ENCODE data around the gene TPBGL.

Gene TPBGL

GRCh38 chr11:75196426-75196825 lies 44.1 kb upstream of the TPBGL start:
- no peak overlapping the region for H3K4me3 ChIP-seq (ENCODE audit: low read depth, low read length)
- no peak for DNase-seq (ENCODE audit: low read depth)
- TF ChIP-seq CTCF (IDR thresholded peaks at IDR 0.05; ENCODE audit: low read depth, low read length, missing control alignments) = no peak

DNA sequence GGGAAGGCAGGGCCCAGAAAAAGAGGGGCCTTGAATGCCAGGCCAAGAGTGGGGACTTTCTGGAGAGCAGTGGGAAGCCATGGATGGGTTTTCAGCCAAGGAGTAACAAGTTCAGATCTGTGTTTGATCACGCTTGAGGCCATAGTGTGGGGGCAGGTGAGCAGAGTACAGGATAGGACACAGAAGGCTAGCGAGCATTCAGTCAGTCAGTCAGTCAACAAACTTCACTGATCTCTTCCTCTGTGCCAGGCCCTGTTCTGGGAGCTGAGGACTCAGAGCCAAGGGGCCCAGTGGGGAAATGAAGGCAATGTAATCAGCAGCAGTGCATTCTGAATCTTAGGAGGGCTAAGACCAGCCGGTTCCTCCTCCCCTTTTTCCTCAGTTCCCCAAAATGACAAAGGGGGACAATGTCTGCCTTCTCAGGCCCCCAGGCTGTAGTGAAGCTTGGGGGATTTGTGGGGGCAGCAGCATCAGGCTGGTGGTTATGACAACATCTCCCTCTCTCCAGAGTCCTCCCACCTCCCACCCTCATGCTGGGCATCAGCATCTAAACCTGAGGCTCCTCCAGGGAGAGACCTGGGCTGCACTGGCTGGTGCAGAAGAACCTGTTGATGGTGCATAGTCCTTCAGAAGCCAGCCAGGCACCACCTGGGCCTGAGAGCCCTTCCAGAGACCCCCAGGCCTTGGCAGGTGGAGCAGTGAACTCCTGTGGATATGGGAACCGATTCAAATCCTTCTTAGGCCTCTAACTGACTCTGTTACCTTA lies 42.9 kb upstream of the TPBGL start:
- no peak for TF ChIP-seq CTCF (IDR thresholded peaks at IDR 0.05; ENCODE audit: low read depth, low read length, missing control alignments)
- no peak overlapping the region for H3K4me3 ChIP-seq (ENCODE audit: low read depth, low read length)
- DNase-seq (ENCODE audit: low read depth) = no peak

DNA sequence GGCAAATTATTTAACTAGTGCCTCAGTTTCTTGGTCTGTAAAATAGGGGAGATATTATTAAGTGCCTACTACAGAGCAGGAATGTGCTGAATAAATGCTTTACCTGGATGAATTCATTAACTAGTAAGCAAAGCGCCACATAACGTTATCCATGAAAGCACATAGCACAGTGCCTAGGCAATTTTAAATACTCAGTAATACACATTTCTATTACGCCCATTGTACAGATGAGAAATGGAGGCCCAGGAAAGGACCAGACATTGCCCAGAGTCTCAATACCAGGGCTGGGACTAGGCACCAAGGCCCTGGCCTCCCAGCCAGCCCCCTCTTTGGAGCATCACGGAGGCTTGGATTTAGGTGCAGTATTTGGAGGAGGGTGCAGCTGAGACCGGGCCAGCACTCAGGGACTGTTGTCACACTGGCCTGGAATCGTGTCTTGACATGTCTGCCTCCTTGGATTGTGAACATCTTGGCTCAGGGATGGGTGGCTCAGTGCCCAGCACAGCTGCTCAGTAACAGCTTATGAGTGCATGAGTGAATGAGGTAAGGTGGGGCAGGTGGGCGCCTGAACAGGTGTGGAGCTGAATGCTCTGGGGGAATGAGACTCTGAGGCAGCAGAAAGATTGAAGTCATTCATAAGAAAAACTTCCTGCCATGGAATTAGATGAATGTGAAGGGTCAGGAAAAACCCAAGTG lies 42.1 kb upstream of the TPBGL start:
- no peak for DNase-seq (ENCODE audit: low read depth)
- no peak for TF ChIP-seq CTCF (IDR thresholded peaks at IDR 0.05; ENCODE audit: low read depth, low read length, missing control alignments)

GRCh38 chr11:75199412-75199955 lies 41.1 kb upstream of the TPBGL start:
- DNase-seq (ENCODE audit: low read depth) = no peak
- no peak overlapping the region for H3K4me3 ChIP-seq (ENCODE audit: low read depth, low read length)
- TF ChIP-seq CTCF (IDR thresholded peaks at IDR 0.05; ENCODE audit: low read depth, low read length, missing control alignments) = no peak

More for the DNA sequence above, 42.1 kb upstream of the TPBGL start:
- no peak overlapping the region for H3K4me3 ChIP-seq (ENCODE audit: low read depth, low read length)

GRCh38 chr11:75200051-75200450 lies 40.5 kb upstream of the TPBGL start:
- H3K4me3 ChIP-seq (ENCODE audit: low read depth, low read length) = no peak overlapping the region
- DNase-seq (ENCODE audit: low read depth) = no peak
- TF ChIP-seq CTCF (IDR thresholded peaks at IDR 0.05; ENCODE audit: low read depth, low read length, missing control alignments) = no peak

DNA sequence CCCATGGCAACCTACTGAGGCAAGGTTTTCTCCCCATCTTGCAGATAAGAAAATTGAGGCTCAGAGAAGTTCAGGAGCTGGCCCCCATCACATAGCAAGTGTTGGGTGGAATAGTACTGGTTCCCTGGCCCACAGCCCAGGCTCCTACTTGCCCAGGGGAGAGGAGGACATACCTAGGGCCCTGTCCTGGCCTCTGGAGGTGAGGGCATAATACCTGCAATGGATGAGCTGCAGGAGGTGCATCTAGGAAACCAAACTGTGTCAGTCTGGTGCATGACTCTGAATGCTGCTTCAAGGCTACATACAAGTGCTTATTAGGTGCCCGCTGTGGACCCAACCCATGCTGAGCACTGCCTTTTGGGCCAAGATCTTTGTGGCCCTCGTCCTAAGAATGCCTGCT lies 40.0 kb upstream of the TPBGL start:
- H3K4me3 ChIP-seq (ENCODE audit: low read depth, low read length) = no peak overlapping the region
- DNase-seq (ENCODE audit: low read depth) = no peak
- no peak for TF ChIP-seq CTCF (IDR thresholded peaks at IDR 0.05; ENCODE audit: low read depth, low read length, missing control alignments)

Data from GM12864 (cell line).